Measurements from ENCODE around the gene SLC35G4. TPM values are rescaled to one million over a fixed set of nuclear protein-coding genes. Genes with fewer than 3 reads are reported as not detected.

The SLC35G4 gene
- polyA plus RNA-seq, 3 donors, result not detected

DNA sequence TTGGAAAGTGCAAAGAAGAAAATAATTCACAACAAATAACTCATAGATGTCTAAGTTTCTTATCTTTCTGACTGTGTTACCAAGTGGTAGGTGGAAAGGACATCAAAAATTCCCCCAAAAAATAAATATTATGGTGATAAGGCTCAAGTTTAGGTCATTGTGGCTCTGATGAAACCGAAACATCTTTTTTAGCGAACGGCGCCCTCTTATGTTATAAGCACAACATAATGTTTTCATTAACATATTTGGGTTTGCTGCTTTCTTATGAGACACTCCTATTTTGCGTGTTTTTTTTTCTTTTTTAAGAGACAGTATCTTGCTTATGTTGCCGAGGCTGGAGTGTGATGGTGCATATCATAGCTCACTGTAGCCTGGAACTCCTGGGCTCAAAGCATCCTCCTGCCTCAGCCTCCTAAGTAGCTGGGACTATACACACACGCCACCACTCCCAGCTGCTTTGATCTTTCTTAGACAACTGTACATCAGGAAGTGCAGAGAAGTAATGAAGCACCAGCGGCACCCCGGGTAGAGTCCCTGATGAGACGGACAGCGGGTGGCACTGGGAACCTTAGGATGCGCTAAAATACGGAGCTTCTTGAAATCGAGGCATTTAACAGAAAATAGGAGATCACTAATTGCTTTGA, 38.5 kb upstream of the SLC35G4 start:
- Histone ChIP-seq H3K9ac (ENCODE audit: insufficient read depth, low read length, poor library complexity, severe bottlenecking) (no peak overlapping the region), H3K36me3 (replicated peaks in 1 of 2; ENCODE audit: control insufficient read depth in 1 of 2, insufficient read depth in 2 of 2, low read length in 2 of 2) (no peaks in the 10 kb centered on the region), H3K79me2 (ENCODE audit: insufficient read depth, low read length) (no peaks in the 10 kb centered on the region), H3K27me3 (ENCODE audit: control insufficient read depth in 2 of 2, insufficient read depth in 2 of 2, low read length in 2 of 2) (no peaks in the 10 kb centered on the region), H3K4me3 (replicated peaks in 1 of 3; ENCODE audit: low read depth in 2 of 3, low read length in 3 of 3) (no peak overlapping the region), H3K4me2 (replicated peaks; ENCODE audit: extremely low read depth, low read length, poor library complexity, severe bottlenecking) (no peak overlapping the region), H3K27ac (ENCODE audit: low read depth in 1 of 2, low read length in 2 of 2) (no peak overlapping the region), H3K4me1 (ENCODE audit: control insufficient read depth in 1 of 2, insufficient read depth in 2 of 2, low read length in 2 of 2) (no peaks in the 10 kb centered on the region), H4K20me1 (ENCODE audit: insufficient read depth, low read length) (no peaks in the 10 kb centered on the region), H2AFZ (ENCODE audit: insufficient read depth, low read depth, low read length, poor library complexity, severe bottlenecking) (no peak overlapping the region), H3K9me3 (replicated peaks in 1 of 2; ENCODE audit: control insufficient read depth in 1 of 2, insufficient read depth in 1 of 2, low read length in 2 of 2) (no peaks in the 10 kb centered on the region)
- TF ChIP-seq, protein P1, sequence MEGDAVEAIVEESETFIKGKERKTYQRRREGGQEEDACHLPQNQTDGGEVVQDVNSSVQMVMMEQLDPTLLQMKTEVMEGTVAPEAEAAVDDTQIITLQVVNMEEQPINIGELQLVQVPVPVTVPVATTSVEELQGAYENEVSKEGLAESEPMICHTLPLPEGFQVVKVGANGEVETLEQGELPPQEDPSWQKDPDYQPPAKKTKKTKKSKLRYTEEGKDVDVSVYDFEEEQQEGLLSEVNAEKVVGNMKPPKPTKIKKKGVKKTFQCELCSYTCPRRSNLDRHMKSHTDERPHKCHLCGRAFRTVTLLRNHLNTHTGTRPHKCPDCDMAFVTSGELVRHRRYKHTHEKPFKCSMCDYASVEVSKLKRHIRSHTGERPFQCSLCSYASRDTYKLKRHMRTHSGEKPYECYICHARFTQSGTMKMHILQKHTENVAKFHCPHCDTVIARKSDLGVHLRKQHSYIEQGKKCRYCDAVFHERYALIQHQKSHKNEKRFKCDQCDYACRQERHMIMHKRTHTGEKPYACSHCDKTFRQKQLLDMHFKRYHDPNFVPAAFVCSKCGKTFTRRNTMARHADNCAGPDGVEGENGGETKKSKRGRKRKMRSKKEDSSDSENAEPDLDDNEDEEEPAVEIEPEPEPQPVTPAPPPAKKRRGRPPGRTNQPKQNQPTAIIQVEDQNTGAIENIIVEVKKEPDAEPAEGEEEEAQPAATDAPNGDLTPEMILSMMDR (IDR thresholded peaks at IDR 0.05), result no peak
- Mint-ChIP-seq H3K27me3 (ENCODE audit: low read depth in 3 of 3) (peaks cover 4 to 11% (median 9%) of the 10 kb centered on the region in 3 donors), H3K27ac (no peak overlapping the region), H3K36me3 (no peaks in the 10 kb centered on the region), H3K4me1 (no peaks in the 10 kb centered on the region), H3K9me3 (peaks cover 0 to 2% (median 0%) of the 10 kb centered on the region in 7 donors), H3K4me3 (no peak overlapping the region)
- intact Hi-C loops (cut with micrococcal nuclease), result no loop called here
- DNase-seq, result no peak
- WGBS (ENCODE audit: insufficient coverage), result 89% methylated on average over 7 of the region's 14 CpGs

DNA sequence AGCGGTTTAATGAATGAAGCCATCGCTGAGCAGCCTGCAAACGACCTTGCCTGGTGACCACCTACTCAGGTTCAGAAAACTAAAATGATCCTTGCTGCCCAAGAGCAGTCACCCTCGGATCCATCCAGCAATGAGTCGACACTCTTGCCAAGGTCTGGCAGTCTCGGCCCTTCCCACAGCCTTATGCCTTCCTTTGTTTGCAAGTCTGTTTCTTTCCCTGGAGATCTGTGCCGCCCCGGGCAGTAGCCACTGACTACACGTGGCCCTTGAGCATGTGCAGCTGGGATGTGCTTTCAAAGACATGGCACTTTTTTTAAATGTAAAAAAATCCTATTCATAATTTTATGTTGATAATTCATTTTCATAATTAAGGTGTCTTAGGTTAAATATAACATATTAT, 37.2 kb upstream of the SLC35G4 start:
- Histone ChIP-seq H3K27ac (ENCODE audit: low read depth in 1 of 2, low read length in 2 of 2) (no peak overlapping the region), H3K4me1 (ENCODE audit: control insufficient read depth in 1 of 2, insufficient read depth in 2 of 2, low read length in 2 of 2) (no peaks in the 10 kb centered on the region), H4K20me1 (ENCODE audit: insufficient read depth, low read length) (no peaks in the 10 kb centered on the region), H3K4me2 (replicated peaks; ENCODE audit: extremely low read depth, low read length, poor library complexity, severe bottlenecking) (no peak overlapping the region), H3K27me3 (ENCODE audit: control insufficient read depth in 2 of 2, insufficient read depth in 2 of 2, low read length in 2 of 2) (no peaks in the 10 kb centered on the region), H3K9ac (ENCODE audit: insufficient read depth, low read length, poor library complexity, severe bottlenecking) (no peak overlapping the region), H2AFZ (ENCODE audit: insufficient read depth, low read depth, low read length, poor library complexity, severe bottlenecking) (no peak overlapping the region), H3K4me3 (replicated peaks in 1 of 3; ENCODE audit: low read depth in 2 of 3, low read length in 3 of 3) (no peak overlapping the region), H3K36me3 (replicated peaks in 1 of 2; ENCODE audit: control insufficient read depth in 1 of 2, insufficient read depth in 2 of 2, low read length in 2 of 2) (no peaks in the 10 kb centered on the region), H3K9me3 (replicated peaks in 1 of 2; ENCODE audit: control insufficient read depth in 1 of 2, insufficient read depth in 1 of 2, low read length in 2 of 2) (no peaks in the 10 kb centered on the region), H3K79me2 (ENCODE audit: insufficient read depth, low read length) (no peaks in the 10 kb centered on the region)
- DNase-seq, result no peak
- WGBS (ENCODE audit: insufficient coverage), result 85% methylated on average over 6 of the region's 9 CpGs
- no peaks in the 10 kb centered on the region for H3K36me3 Mint-ChIP-seq
- intact Hi-C loops (cut with micrococcal nuclease), result no loop called here
- H3K4me1 Mint-ChIP-seq, result no peaks in the 10 kb centered on the region
- H3K4me3 Mint-ChIP-seq, result no peak overlapping the region
- H3K27me3 Mint-ChIP-seq (ENCODE audit: low read depth in 3 of 3), result peaks cover 4 to 10% (median 9%) of the 10 kb centered on the region in 3 donors
- TF ChIP-seq, protein P1 (IDR thresholded peaks at IDR 0.05), result no peak
- H3K27ac Mint-ChIP-seq, result no peak overlapping the region
- peaks cover 0 to 2% (median 0%) of the 10 kb centered on the region in 7 donors for H3K9me3 Mint-ChIP-seq
